ENCODE data around the gene CYP2R1.
A peak's percentile ranks its signal among the peaks of the same experiment; 100 is the strongest.
"Not testable (repeated sequence)": the region's sequence is repeated elsewhere in the genome, so short reads cannot be mapped to it uniquely, and the experiment has no call there.

Gene CYP2R1

DNA sequence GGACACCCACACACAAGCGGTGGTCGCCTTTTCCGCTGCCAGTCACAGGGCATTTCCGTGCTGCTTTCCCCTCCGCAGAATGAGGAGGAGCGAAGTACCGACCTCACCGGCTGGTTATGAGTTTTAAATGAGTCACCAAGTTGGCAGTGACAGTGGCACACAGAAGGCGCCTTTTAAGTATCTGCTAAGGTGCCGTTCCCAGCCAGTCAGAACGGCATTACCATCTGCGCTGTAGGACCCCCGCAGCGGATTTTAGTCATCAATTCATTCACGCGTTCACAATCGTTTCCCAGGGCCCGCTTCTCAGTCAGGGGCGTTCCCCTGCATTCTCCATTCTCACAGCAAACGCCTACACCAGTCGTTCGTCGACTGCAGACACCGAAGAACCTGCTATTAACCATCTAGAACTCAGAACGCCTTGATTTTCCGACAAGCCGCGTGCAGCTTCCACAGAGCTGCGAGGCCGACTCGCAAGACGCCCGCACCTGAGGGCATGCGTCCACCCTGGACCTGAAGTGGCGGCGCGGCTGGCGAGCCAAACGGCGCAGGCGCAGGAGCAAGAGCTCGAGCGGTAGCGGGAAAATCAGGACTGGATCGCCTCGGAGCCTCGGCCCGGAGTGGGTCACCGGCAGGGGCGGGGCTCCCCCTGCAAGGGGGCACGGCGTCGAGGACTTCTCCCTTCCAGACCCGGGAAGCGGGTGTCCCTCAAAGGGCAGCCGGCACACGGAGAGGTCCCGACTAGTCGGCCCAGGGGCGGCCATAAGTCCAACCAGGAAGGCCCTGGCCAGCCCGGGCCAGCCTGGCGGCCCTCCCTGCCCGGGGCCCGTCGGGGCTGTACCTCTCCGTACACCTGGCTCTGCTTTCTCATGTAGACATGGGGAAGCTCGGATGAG, 642 bp downstream of the CYP2R1 start:
- intact Hi-C loops (cut with DNase I; ENCODE audit: low total_unique reads): no loop called here
- TF ChIP-seq, protein P1, sequence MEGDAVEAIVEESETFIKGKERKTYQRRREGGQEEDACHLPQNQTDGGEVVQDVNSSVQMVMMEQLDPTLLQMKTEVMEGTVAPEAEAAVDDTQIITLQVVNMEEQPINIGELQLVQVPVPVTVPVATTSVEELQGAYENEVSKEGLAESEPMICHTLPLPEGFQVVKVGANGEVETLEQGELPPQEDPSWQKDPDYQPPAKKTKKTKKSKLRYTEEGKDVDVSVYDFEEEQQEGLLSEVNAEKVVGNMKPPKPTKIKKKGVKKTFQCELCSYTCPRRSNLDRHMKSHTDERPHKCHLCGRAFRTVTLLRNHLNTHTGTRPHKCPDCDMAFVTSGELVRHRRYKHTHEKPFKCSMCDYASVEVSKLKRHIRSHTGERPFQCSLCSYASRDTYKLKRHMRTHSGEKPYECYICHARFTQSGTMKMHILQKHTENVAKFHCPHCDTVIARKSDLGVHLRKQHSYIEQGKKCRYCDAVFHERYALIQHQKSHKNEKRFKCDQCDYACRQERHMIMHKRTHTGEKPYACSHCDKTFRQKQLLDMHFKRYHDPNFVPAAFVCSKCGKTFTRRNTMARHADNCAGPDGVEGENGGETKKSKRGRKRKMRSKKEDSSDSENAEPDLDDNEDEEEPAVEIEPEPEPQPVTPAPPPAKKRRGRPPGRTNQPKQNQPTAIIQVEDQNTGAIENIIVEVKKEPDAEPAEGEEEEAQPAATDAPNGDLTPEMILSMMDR (IDR thresholded peaks at IDR 0.05): no peak
- H3K27ac ChIP-seq: peak overlapping the region; percentile 86 to 91
- H3K27me3 ChIP-seq: no peaks in the 10 kb centered on the region
- H3K9me3 ChIP-seq: no peaks in the 10 kb centered on the region
- no peaks in the 10 kb centered on the region for H3K36me3 ChIP-seq
- peaks cover 0 to 36% (median 10%) of the 10 kb centered on the region in 4 donors for H3K4me1 ChIP-seq
- peak; percentile 73 to 91 for DNase-seq
- peak overlapping the region; percentile 70 to 72 for H3K4me3 ChIP-seq

DNA sequence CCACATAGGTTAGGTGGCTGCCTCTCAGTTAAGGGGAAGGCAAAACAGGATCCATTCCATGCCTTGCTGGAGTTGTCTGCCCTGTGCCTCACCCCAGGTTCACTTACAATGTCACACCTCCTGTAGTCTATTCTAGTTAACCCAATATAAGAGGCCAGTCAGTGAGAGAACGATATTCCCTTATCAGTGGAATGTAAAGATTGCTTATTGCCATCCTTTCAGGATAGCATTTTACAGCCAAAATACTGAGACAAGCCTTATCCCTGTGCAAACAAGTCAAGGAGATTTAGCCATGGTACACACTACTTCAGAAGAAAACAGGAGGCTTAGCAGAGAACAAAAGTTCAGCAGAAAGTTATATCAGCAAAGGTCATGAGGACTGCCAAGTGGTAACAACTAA, 5.5 kb downstream of the CYP2R1 start:
- no peak overlapping the region for H3K4me3 ChIP-seq
- H3K36me3 ChIP-seq: peaks cover 0 to 9% (median 2%) of the 10 kb centered on the region in 3 donors
- H3K4me1 ChIP-seq: peaks cover 0 to 38% (median 8%) of the 10 kb centered on the region in 4 donors
- no peaks in the 10 kb centered on the region for H3K9me3 ChIP-seq
- no peak for DNase-seq
- H3K27me3 ChIP-seq: no peaks in the 10 kb centered on the region
- TF ChIP-seq, protein P1 (IDR thresholded peaks at IDR 0.05): no peak
- intact Hi-C loops (cut with DNase I; ENCODE audit: low total_unique reads): no loop called here
- no peak overlapping the region for H3K27ac ChIP-seq

- no peak overlapping the region for H3K4me3 ChIP-seq
- H3K27ac ChIP-seq: no peak overlapping the region
- no peak for DNase-seq
- H3K4me1 ChIP-seq: peaks cover 0 to 27% (median 2%) of the 10 kb centered on the region in 4 donors
- no peaks in the 10 kb centered on the region for H3K9me3 ChIP-seq
- H3K36me3 ChIP-seq: peaks cover 6 to 16% (median 11%) of the 10 kb centered on the region in 3 donors
- intact Hi-C loops (cut with DNase I; ENCODE audit: low total_unique reads): no loop called here
- H3K27me3 ChIP-seq: no peaks in the 10 kb centered on the region
- TF ChIP-seq, protein P1 (IDR thresholded peaks at IDR 0.05): no peak
Measured at GRCh38 chr11:14884667-14885273, 7.3 kb downstream of the CYP2R1 start.

DNA sequence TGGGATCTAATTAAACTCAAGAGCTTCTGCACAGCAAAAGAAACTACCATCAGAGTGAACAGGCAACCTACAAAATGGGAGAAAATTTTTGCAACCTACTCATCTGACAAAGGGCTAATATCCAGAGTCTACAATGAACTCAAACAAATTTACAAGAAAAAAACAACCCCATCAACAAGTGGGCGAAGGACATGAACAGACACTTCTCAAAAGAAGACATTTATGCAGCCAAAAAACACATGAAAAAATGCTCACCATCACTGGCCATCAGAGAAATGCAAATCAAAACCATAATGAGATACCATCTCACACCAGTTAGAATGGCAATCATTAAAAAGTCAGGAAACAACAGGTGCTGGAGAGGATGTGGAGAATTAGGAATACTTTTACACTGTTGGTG, 8.3 kb downstream of the CYP2R1 start:
- H3K27ac ChIP-seq; DNase-seq; intact Hi-C loops (cut with DNase I; ENCODE audit: low total_unique reads); H3K27me3 ChIP-seq; H3K9me3 ChIP-seq; H3K4me3 ChIP-seq: not testable (repeated sequence)
- peaks cover 0 to 18% (median 0%) of the 10 kb centered on the region in 4 donors for H3K4me1 ChIP-seq
- H3K36me3 ChIP-seq: peaks cover 10 to 22% (median 18%) of the 10 kb centered on the region in 3 donors

- Histone ChIP-seq H3K27ac (no peak overlapping the region), H3K4me3 (no peak overlapping the region), H3K27me3 (no peaks in the 10 kb centered on the region), H3K4me1 (peaks cover 0 to 8% (median 0%) of the 10 kb centered on the region in 4 donors), H3K36me3 (peaks cover 13 to 37% (median 29%) of the 10 kb centered on the region in 3 donors), H3K9me3 (no peaks in the 10 kb centered on the region)
- TF ChIP-seq, protein P1 (IDR thresholded peaks at IDR 0.05): no peak
- DNase-seq: no peak
- intact Hi-C loops (cut with DNase I; ENCODE audit: low total_unique reads): no loop called here
Measured at GRCh38 chr11:14882196-14882595, 9.8 kb downstream of the CYP2R1 start.
